ENCODE data around the gene TSPAN33. TPM values are rescaled to one million over a fixed set of nuclear protein-coding genes. Genes with fewer than 3 reads are reported as not detected.
A peak's percentile ranks its signal among the peaks of the same experiment; 100 is the strongest.

Gene TSPAN33
- total RNA-seq, 1 donor from 2014 or later: 13.8 TPM

GRCh38 chr7:129209067-129209926 is 64.8 kb downstream of the TSPAN33 start:
- Mint-ChIP-seq H3K27ac (no peak overlapping the region), H3K36me3 (peaks cover 9% of the 10 kb centered on the region), H3K27me3 (no peaks in the 10 kb centered on the region), H3K9me3 (no peaks in the 10 kb centered on the region), H3K4me1 (ENCODE audit: unreplicated experiment) (peaks cover 5% of the 10 kb centered on the region), H3K4me3 (no peak overlapping the region)
- no peak for DNase-seq (ENCODE audit: extremely low spot score, unreplicated experiment)
- no peak for TF ChIP-seq CTCF (conservative IDR thresholded peaks at IDR 0.05)

- H3K27me3 Mint-ChIP-seq: no peaks in the 10 kb centered on the region
- no peak overlapping the region for H3K27ac Mint-ChIP-seq
- peaks cover 9% of the 10 kb centered on the region for H3K36me3 Mint-ChIP-seq
- H3K4me3 Mint-ChIP-seq: no peak overlapping the region
- TF ChIP-seq CTCF (conservative IDR thresholded peaks at IDR 0.05): peak; percentile 85
- peaks cover 5% of the 10 kb centered on the region for H3K4me1 Mint-ChIP-seq (ENCODE audit: unreplicated experiment)
- DNase-seq (ENCODE audit: extremely low spot score, unreplicated experiment): peak; percentile 82
- no peaks in the 10 kb centered on the region for H3K9me3 Mint-ChIP-seq
Measured at GRCh38 chr7:129210256-129210988, 65.9 kb downstream of the TSPAN33 start.

GRCh38 chr7:129210989-129211312 is 66.4 kb downstream of the TSPAN33 start:
- Mint-ChIP-seq H3K27ac (no peak overlapping the region), H3K27me3 (no peaks in the 10 kb centered on the region), H3K4me3 (no peak overlapping the region), H3K9me3 (no peaks in the 10 kb centered on the region), H3K36me3 (peaks cover 9% of the 10 kb centered on the region), H3K4me1 (ENCODE audit: unreplicated experiment) (peaks cover 5% of the 10 kb centered on the region)
- TF ChIP-seq CTCF (conservative IDR thresholded peaks at IDR 0.05): no peak
- DNase-seq (ENCODE audit: extremely low spot score, unreplicated experiment): no peak

- Mint-ChIP-seq H3K9me3 (no peaks in the 10 kb centered on the region), H3K36me3 (peaks cover 9% of the 10 kb centered on the region), H3K4me1 (ENCODE audit: unreplicated experiment) (peaks cover 5% of the 10 kb centered on the region), H3K27me3 (no peaks in the 10 kb centered on the region), H3K27ac (no peak overlapping the region), H3K4me3 (no peak overlapping the region)
- DNase-seq (ENCODE audit: extremely low spot score, unreplicated experiment): no peak
- TF ChIP-seq CTCF (conservative IDR thresholded peaks at IDR 0.05): no peak
Measured at GRCh38 chr7:129212126-129212525, 67.6 kb downstream of the TSPAN33 start.

GRCh38 chr7:129212596-129212995 is 68.1 kb downstream of the TSPAN33 start:
- TF ChIP-seq CTCF (conservative IDR thresholded peaks at IDR 0.05): no peak
- H3K9me3 Mint-ChIP-seq: no peaks in the 10 kb centered on the region
- H3K27me3 Mint-ChIP-seq: no peaks in the 10 kb centered on the region
- peaks cover 5% of the 10 kb centered on the region for H3K4me1 Mint-ChIP-seq (ENCODE audit: unreplicated experiment)
- DNase-seq (ENCODE audit: extremely low spot score, unreplicated experiment): no peak
- peaks cover 9% of the 10 kb centered on the region for H3K36me3 Mint-ChIP-seq
- no peak overlapping the region for H3K4me3 Mint-ChIP-seq
- H3K27ac Mint-ChIP-seq: no peak overlapping the region
